HG02678 (cell line): ENCODE data around the gene GRIN1.

ENCODE experiments used
- ATAC-seq: cut with Tn5 transposase; IDR thresholded peaks from one replicate; pipeline ENCODE4 v1.9.1; 2021; ENCODE audit warnings: mild to moderate bottlenecking, moderate library complexity; ENCODE audit not compliant: unreplicated experiment

The GRIN1 gene

GRCh38 chr9:137145731-137146526 is 7.0 kb downstream of the GRIN1 start:
- ATAC-seq: no peak

- ATAC-seq: no peak
These were observed 7.6 kb downstream of the GRIN1 start for GRCh38 chr9:137146527-137146918.

- no peak for ATAC-seq
These were observed 8.3 kb downstream of the GRIN1 start for GRCh38 chr9:137147091-137147792.

- no peak for ATAC-seq
These were observed 8.8 kb downstream of the GRIN1 start for GRCh38 chr9:137147793-137148160.

- ATAC-seq: no peak
These were observed 9.3 kb downstream of the GRIN1 start for GRCh38 chr9:137148242-137148641.

- no peak for ATAC-seq
These were observed 9.7 kb downstream of the GRIN1 start for GRCh38 chr9:137148661-137149060.

GRCh38 chr9:137149363-137149762 is 10.4 kb downstream of the GRIN1 start:
- ATAC-seq: no peak

GRCh38 chr9:137149942-137150616 is 11.1 kb downstream of the GRIN1 start:
- ATAC-seq: peak; percentile 25

- ATAC-seq: peak; percentile 47
These were observed 11.9 kb downstream of the GRIN1 start for GRCh38 chr9:137150617-137151457.

- ATAC-seq: no peak
These were observed 14.0 kb downstream of the GRIN1 start for GRCh38 chr9:137152844-137153405.

- ATAC-seq: no peak
These were observed 17.8 kb downstream of the GRIN1 start for GRCh38 chr9:137156567-137157375.

- no peak for ATAC-seq
These were observed 18.9 kb downstream of the GRIN1 start for GRCh38 chr9:137157618-137158415.

- no peak for ATAC-seq
These were observed 19.7 kb downstream of the GRIN1 start for GRCh38 chr9:137158625-137159024.

GRCh38 chr9:137159105-137160053 is 20.4 kb downstream of the GRIN1 start:
- ATAC-seq: no peak

- no peak for ATAC-seq
These were observed 21.1 kb downstream of the GRIN1 start for GRCh38 chr9:137160054-137160425.

- no peak for ATAC-seq
These were observed 22.0 kb downstream of the GRIN1 start for GRCh38 chr9:137160716-137161557.
